DOHH2 (cell line): Measurements from ENCODE around the gene RRBP1.

ENCODE experiments used
- H3F3A ChIP-seq: fragments of 200-600 bp; sonication (generic), shearing (Covaris generic); 2 replicates; pipeline ENCODE4 v1.6.0; 2016; ENCODE audit warnings: antibody characterized with exemption, mild to moderate bottlenecking; ENCODE audit not compliant: control insufficient read depth, insufficient read depth
- H3K27ac ChIP-seq: fragments of 200-600 bp; sonication (generic); 2 replicates; pipeline ENCODE4 v1.5.1; 2014; ENCODE audit warnings: low read depth, mild to moderate bottlenecking, low read length, moderate library complexity
- H3K27me3 ChIP-seq: fragments of 200-600 bp; sonication (generic); 2 replicates; pipeline ENCODE4 v1.6.1; 2014; ENCODE audit warnings: mild to moderate bottlenecking, low read length, mixed read lengths; ENCODE audit not compliant: control insufficient read depth
- H3K36me3 ChIP-seq: fragments of 200-600 bp; sonication (generic); 2 replicates; pipeline ENCODE4 v1.6.1; 2014; ENCODE audit warnings: mild to moderate bottlenecking, low read length, moderate library complexity, mixed read lengths; ENCODE audit not compliant: control insufficient read depth
- H3K4me1 ChIP-seq: fragments of 200-600 bp; sonication (generic); 2 replicates; pipeline ENCODE4 v1.6.1; 2014; ENCODE audit warnings: mild to moderate bottlenecking, low read length, mixed read lengths; ENCODE audit not compliant: control insufficient read depth
- H3K4me2 ChIP-seq: fragments of 200-600 bp; sonication (generic); 2 replicates; pipeline ENCODE4 v1.6.0; 2014; ENCODE audit warnings: mild to moderate bottlenecking, low read length, moderate library complexity
- H3K4me3 ChIP-seq: fragments of 200-600 bp; sonication (generic); 2 replicates; pipeline ENCODE4 v1.5.1; 2014; ENCODE audit warnings: mild to moderate bottlenecking, low read length, mixed read lengths
- H3K79me2 ChIP-seq: fragments of 200-600 bp; sonication (generic); 2 replicates; pipeline ENCODE4 v1.6.1; 2014; ENCODE audit warnings: mild to moderate bottlenecking, low read length, mixed read lengths; ENCODE audit not compliant: control insufficient read depth
- H3K9me2 ChIP-seq: fragments of 200-600 bp; sonication (generic); replicated peaks from 2 replicates; pipeline ENCODE4 v1.6.1; 2014; ENCODE audit warnings: mild to moderate bottlenecking, low read length, mixed read lengths; ENCODE audit not compliant: control insufficient read depth
- H3K9me3 ChIP-seq: fragments of 200-600 bp; sonication (generic); 2 replicates; pipeline ENCODE4 v1.6.1; 2014; ENCODE audit warnings: antibody characterized with exemption, low read length, mixed read lengths; ENCODE audit not compliant: control insufficient read depth, insufficient read depth
- H4K20me1 ChIP-seq: fragments of 200-600 bp; sonication (generic); 2 replicates; pipeline ENCODE4 v1.6.0; 2014; ENCODE audit warnings: low read depth, mild to moderate bottlenecking, antibody characterized with exemption, low read length, moderate library complexity; ENCODE audit not compliant: control insufficient read depth, insufficient read depth
- EZH2phosphoT487 ChIP-seq: fragments of 200-600 bp; sonication (generic); IDR thresholded peaks from 2 replicates; pipeline ENCODE4 v1.6.1; 2017; ENCODE audit warnings: borderline replicate concordance, mild to moderate bottlenecking, antibody characterized with exemption, low read length, moderate library complexity, mixed read lengths
- TF ChIP-seq, protein P1 (sequence below): fragments of 200-600 bp; sonication (generic); IDR thresholded peaks from one replicate; pipeline ENCODE4 v1.5.1; 2014; ENCODE audit warnings: antibody characterized with exemption, mild to moderate bottlenecking, low read depth, low read length; ENCODE audit not compliant: poor library complexity, severe bottlenecking

RRBP1 gene

DNA sequence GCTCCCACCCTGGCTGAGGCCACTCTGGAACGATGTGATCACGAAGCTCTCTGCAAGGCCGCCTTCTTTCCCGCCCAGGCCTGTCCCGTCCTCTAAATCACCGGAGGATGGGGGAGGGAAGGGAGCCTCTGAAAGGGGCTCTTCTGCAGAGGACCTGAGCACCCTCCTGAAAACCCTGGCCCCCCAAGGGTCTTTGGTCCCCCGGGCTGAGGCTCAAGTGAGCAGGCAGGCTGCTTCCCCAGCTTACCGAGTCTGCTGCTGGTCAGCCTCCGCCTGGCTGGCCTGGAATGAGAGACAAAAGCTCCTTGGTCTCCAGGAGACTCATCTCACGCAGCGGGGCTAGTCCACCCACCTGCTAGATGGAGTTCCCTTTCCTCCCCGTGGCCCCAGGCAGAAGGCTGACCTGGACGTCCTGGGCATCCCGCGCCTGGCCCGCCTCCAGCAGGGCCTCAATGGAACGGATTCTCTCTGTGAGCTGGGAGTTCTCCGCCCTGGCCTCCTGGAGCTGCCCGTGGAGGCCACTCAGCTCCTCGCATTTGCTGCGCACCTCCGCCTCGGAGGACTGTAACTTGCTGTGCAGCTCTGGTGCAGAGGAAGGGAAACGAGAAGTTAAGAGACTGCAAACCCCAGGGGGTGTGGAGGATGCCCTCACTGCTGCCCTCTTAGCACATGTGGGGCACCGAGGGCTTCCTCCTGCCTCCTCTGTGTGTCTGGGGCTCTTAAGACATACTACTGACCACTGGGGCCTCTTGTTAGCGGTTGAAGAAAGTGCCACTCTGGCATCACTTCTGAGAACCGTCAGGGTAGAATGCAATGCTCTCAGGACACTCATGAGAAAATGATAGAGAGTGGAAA lies 54.7 kb downstream of the RRBP1 start:
- Histone ChIP-seq H3K36me3 (peaks cover 3% of the 10 kb centered on the region; the same call in 1 of the 2 replicates), H3K27ac (no peak overlapping the region), H3K4me1 (no peaks in the 10 kb centered on the region), H3K4me3 (no peak overlapping the region), H3K9me3 (no peaks in the 10 kb centered on the region), H4K20me1 (no peaks in the 10 kb centered on the region), H3K27me3 (no peaks in the 10 kb centered on the region), H3K9me2 (no peaks in the 10 kb centered on the region), H3K79me2 (no peaks in the 10 kb centered on the region), H3K4me2 (no peak overlapping the region), H3F3A (no peaks in the 10 kb centered on the region)
- TF ChIP-seq, protein P1, sequence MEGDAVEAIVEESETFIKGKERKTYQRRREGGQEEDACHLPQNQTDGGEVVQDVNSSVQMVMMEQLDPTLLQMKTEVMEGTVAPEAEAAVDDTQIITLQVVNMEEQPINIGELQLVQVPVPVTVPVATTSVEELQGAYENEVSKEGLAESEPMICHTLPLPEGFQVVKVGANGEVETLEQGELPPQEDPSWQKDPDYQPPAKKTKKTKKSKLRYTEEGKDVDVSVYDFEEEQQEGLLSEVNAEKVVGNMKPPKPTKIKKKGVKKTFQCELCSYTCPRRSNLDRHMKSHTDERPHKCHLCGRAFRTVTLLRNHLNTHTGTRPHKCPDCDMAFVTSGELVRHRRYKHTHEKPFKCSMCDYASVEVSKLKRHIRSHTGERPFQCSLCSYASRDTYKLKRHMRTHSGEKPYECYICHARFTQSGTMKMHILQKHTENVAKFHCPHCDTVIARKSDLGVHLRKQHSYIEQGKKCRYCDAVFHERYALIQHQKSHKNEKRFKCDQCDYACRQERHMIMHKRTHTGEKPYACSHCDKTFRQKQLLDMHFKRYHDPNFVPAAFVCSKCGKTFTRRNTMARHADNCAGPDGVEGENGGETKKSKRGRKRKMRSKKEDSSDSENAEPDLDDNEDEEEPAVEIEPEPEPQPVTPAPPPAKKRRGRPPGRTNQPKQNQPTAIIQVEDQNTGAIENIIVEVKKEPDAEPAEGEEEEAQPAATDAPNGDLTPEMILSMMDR = no peak
- no peak for TF ChIP-seq EZH2phosphoT487

DNA sequence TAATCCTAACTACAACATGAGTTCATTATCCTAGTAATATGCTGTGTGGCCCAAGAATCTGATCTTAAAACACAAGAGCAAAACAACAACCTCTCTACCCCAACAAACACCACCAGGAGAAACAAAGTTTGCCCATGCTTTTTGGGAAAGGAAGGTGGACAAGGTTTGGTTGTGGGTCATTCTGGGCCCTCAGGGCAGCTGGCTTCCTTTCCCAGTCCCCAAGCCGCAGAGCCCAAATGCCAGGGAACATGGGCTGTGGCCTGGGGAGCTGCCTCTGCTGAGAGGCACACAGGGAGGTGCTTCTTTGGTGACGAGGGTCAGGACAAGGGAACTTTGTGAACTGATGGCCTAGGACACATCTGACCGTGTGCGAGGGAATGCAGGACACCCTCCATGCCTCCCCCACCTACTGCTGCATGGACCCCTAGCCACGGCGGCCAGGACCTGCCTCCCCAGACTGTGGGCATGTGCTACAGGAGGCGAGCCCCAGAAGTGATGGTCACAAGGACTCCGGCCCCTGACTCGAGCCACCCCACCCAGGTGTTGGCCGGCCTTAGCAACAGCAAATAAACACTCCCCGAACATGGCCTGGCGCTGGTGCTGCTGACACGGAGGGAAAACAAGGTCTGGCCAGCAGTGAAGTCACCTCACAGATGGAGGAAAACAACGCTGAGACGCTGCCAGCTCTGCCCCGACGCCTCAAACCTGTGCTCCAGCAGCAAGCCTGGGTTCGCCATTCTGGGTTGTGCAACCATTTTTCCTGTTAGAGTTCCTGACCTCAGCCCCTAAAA lies 55.6 kb downstream of the RRBP1 start:
- Histone ChIP-seq H3K27ac (no peak overlapping the region), H3K27me3 (no peaks in the 10 kb centered on the region)

DNA sequence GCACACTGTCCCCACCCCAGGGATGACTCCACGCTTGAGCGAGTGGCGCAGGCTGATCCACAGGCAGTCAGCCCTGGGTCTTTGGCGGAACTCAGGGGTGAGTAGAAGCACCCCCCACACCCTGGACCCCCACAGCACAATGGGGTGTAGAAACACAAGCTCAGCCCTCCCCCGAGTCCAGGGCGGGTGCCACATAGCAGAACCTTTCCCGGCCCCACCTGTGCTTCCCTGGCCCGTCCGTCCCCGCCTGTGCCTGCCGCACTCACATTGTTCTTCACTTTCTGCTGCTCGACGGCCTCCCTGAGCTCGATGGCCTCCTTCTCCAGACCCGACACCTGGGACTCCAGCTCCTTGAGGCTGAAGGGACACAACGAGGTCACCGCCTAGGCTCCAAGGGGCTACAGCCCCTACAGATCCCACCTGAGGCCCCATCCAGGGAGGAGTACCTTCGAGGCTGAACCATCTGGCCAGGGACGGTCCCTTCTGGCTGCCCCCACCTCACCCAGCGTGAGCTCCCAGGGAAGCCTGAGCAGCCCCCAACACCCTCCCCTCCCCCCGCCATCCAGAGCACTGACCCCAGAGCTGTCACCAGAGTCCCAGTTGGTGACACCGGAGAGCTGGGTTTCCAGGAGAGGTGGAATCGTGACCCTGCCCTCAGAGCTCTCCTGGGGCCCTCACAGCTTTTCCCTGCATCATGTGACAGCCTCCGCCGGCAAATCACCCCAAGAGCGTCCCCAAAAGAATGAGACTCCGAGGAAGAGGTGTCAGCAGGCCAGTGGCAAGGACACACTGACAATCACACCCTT lies 56.6 kb downstream of the RRBP1 start:
- no peaks in the 10 kb centered on the region for H3K9me3 ChIP-seq
- H3K79me2 ChIP-seq = no peaks in the 10 kb centered on the region
- no peaks in the 10 kb centered on the region for H3K9me2 ChIP-seq
- H3K4me2 ChIP-seq = no peak overlapping the region
- no peaks in the 10 kb centered on the region for H3F3A ChIP-seq
- no peak overlapping the region for H3K4me3 ChIP-seq
- H3K27me3 ChIP-seq = no peaks in the 10 kb centered on the region
- no peaks in the 10 kb centered on the region for H3K4me1 ChIP-seq
- no peaks in the 10 kb centered on the region for H4K20me1 ChIP-seq
- no peak for TF ChIP-seq EZH2phosphoT487
- TF ChIP-seq, protein P1 = no peak
- H3K27ac ChIP-seq = no peak overlapping the region
- peaks cover 3% of the 10 kb centered on the region; the same call in 1 of the 2 replicates for H3K36me3 ChIP-seq

More for the DNA sequence above, 55.6 kb downstream of the RRBP1 start:
- H3K4me3 ChIP-seq = no peak overlapping the region
- H4K20me1 ChIP-seq = no peaks in the 10 kb centered on the region
- H3K79me2 ChIP-seq = no peaks in the 10 kb centered on the region
- H3F3A ChIP-seq = no peaks in the 10 kb centered on the region
- no peak for TF ChIP-seq EZH2phosphoT487
- TF ChIP-seq, protein P1 = no peak
- no peak overlapping the region for H3K4me2 ChIP-seq
- H3K4me1 ChIP-seq = no peaks in the 10 kb centered on the region
- no peaks in the 10 kb centered on the region for H3K9me2 ChIP-seq
- peaks cover 3% of the 10 kb centered on the region; the same call in 1 of the 2 replicates for H3K36me3 ChIP-seq
- no peaks in the 10 kb centered on the region for H3K9me3 ChIP-seq
